Measurements from ENCODE around the gene ERCC6.

DNA sequence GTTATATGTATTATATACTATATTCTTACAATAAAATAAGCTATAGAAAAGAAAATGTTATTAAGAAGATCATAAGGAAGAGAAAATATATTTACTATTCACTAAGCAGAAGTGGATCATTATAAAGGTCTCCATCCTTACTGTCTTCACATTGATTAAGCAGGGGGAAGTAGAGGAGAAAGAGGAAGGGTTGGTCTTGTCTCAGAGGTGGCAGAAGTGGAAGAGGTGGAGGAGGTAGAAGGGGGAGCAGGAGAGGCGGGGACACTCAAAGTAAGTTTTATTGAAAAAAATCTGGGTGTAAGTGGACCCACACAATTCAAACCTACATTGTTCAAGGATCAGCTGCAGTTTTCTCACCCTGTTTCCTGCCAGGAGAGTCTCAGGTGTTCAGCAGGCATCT is 28.9 kb upstream of the ERCC6 start:
- TF ChIP-seq EZH2 (IDR thresholded peaks at IDR 0.05; ENCODE audit: borderline replicate concordance, low read depth, low read length, severe bottlenecking) (no peak), POLR2A (IDR thresholded peaks at IDR 0.05; ENCODE audit: low read depth, low read length) (no peak)
- TF ChIP-seq, protein P1, sequence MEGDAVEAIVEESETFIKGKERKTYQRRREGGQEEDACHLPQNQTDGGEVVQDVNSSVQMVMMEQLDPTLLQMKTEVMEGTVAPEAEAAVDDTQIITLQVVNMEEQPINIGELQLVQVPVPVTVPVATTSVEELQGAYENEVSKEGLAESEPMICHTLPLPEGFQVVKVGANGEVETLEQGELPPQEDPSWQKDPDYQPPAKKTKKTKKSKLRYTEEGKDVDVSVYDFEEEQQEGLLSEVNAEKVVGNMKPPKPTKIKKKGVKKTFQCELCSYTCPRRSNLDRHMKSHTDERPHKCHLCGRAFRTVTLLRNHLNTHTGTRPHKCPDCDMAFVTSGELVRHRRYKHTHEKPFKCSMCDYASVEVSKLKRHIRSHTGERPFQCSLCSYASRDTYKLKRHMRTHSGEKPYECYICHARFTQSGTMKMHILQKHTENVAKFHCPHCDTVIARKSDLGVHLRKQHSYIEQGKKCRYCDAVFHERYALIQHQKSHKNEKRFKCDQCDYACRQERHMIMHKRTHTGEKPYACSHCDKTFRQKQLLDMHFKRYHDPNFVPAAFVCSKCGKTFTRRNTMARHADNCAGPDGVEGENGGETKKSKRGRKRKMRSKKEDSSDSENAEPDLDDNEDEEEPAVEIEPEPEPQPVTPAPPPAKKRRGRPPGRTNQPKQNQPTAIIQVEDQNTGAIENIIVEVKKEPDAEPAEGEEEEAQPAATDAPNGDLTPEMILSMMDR (IDR thresholded peaks at IDR 0.05; ENCODE audit: extremely low read depth in 1 of 2, insufficient read depth in 1 of 2, low read depth in 1 of 2, low read length in 2 of 2) = no peak
